HepG2 (cell line): ENCODE measurements around the gene LHX5. TPM values are rescaled to one million over a fixed set of nuclear protein-coding genes. Genes with fewer than 3 reads are reported as not detected.

Source experiments
- ATAC-seq: fragments of 200-7000 bp; cut with Tn5 transposase; 3 replicates; pipeline ENCODE4 v1.9.1; 2020; ENCODE audit warnings: mild to moderate bottlenecking, moderate library complexity
- BruUV-seq: library from RNA; stranded (reverse); fragments of 400-500 nt; replicated peaks from 2 replicates; lab custom pipeline; 2021; lab: Mats Ljungman, UMichigan
- CTCF ChIA-PET: fragments of 300-600 bp; formaldehyde crosslinking; extraction: SDS; loops from one replicate; lab custom pipeline; 2021; ENCODE audit warnings: low total read pairs, inconsistent platforms, low intra/inter-chr PET ratio; lab: Yijun Ruan, JAX
- POLR2A ChIA-PET: fragments of 350-600 bp; sonication (Branson Sonifier 250); formaldehyde crosslinking; loops from one replicate; lab custom pipeline; 2020; ENCODE audit warnings: antibody characterized with exemption, inconsistent platforms; lab: Yijun Ruan, JAX
- DNase-seq: peaks from one replicate; pipeline ENCODE4 v3.0.0-alpha.2; 2015; ENCODE audit warnings: low spot score
- FAIRE-seq: peaks from 3 replicates; lab custom pipeline; 2011; peaks lifted over from hg19 to GRCh38; lab: Jason Lieb, UNC
- H2AFZ ChIP-seq: one replicate; pipeline ENCODE4 v1.6.1; 2011; ENCODE audit warnings: low read length, inconsistent platforms
- H3K27ac ChIP-seq: fragments of 300-600 bp; 3 replicates; pipeline ENCODE4 v1.8.0; 2011; ENCODE audit warnings: mixed run types, mild to moderate bottlenecking, mixed read lengths, low read length, inconsistent platforms; ENCODE audit not compliant: insufficient read depth; ENCODE audit errors: extremely low read length
- H3K27me3 ChIP-seq, 2 experiments: fragments of 200-600 bp in 1 of 2; 2 replicates in 1 of 2; 3 replicates in 1 of 2; pipeline versions ENCODE4 v1.6.0 to v1.8.0; 2011; ENCODE audit warnings: low read length in 2 of 2, mild to moderate bottlenecking in 2 of 2, moderate library complexity in 2 of 2, inconsistent platforms in 1 of 2; ENCODE audit not compliant: insufficient read depth in 2 of 2, control insufficient read depth in 1 of 2
- H3K36me3 ChIP-seq, 2 experiments: fragments of 200-600 bp in 1 of 2; replicated peaks in 1 of 2; 2 replicates in 1 of 2; 3 replicates in 1 of 2; pipeline versions ENCODE4 v1.5.1 to v1.8.0; 2011; ENCODE audit warnings: low read length in 2 of 2, inconsistent platforms in 1 of 2; ENCODE audit not compliant: insufficient read depth in 2 of 2, control insufficient read depth in 1 of 2
- H3K4me1 ChIP-seq: 2 replicates; pipeline ENCODE4 v1.5.1; 2012; ENCODE audit warnings: low read length, inconsistent platforms; ENCODE audit not compliant: insufficient read depth
- H3K4me2 ChIP-seq: 2 replicates; pipeline ENCODE4 v1.6.0; 2011; ENCODE audit warnings: low read depth, low read length, inconsistent platforms
- H3K4me3 ChIP-seq, 3 experiments: fragments of 200-600 bp in 1 of 3; sonication (generic), shearing (Covaris generic) in 1 of 3; replicated peaks in 1 of 3; 2 replicates each; pipeline ENCODE4 v1.5.1; 2011 to 2016; ENCODE audit warnings: low read length in 3 of 3, inconsistent platforms in 2 of 3, low read depth in 2 of 3, mild to moderate bottlenecking in 2 of 3, control low read depth in 1 of 3, mixed read lengths in 1 of 3; ENCODE audit not compliant: insufficient read depth in 1 of 3
- H3K79me2 ChIP-seq: one replicate; pipeline ENCODE4 v1.6.1; 2011; ENCODE audit warnings: low read length, inconsistent platforms; ENCODE audit not compliant: insufficient read depth
- H3K9ac ChIP-seq: 2 replicates; pipeline ENCODE4 v1.6.0; 2011; ENCODE audit warnings: mild to moderate bottlenecking, low read depth, low read length, inconsistent platforms; ENCODE audit not compliant: insufficient read depth
- H3K9me3 ChIP-seq: 2 replicates; pipeline ENCODE4 v1.5.1; 2012; ENCODE audit warnings: mild to moderate bottlenecking, low read length
- H4K20me1 ChIP-seq: 2 replicates; pipeline ENCODE4 v1.6.0; 2011; ENCODE audit warnings: inconsistent platforms, mild to moderate bottlenecking, low read length, moderate library complexity; ENCODE audit not compliant: insufficient read depth
- CREB1 ChIP-seq, 2 experiments: fragments of 450-650 bp in 1 of 2; IDR thresholded peaks; 2 replicates each; pipeline ENCODE4 v1.6.1; 2016 to 2017; ENCODE audit warnings: control low read depth in 1 of 2, mild to moderate bottlenecking in 1 of 2, missing compliant biosample characterization in 1 of 2, missing genetic modification characterization in 1 of 2
- FLYWCH1 ChIP-seq: sonication (generic); formaldehyde crosslinking; IDR thresholded peaks from 2 replicates; pipeline ENCODE4 v1.8.1; 2023; ENCODE audit warnings: mild to moderate bottlenecking, missing genetic modification reagents
- KLF12 ChIP-seq: sonication (generic); formaldehyde crosslinking; IDR thresholded peaks from 2 replicates; pipeline ENCODE4 v1.4.0; 2020; ENCODE audit warnings: missing genetic modification reagents, borderline replicate concordance
- MIXL1 ChIP-seq: IDR thresholded peaks from 2 replicates; pipeline ENCODE4 v1.6.1; 2016
- NKX3-1 ChIP-seq: sonication (generic); formaldehyde crosslinking; IDR thresholded peaks from 2 replicates; pipeline ENCODE4 v1.5.0; 2020; ENCODE audit warnings: missing genetic modification reagents
- NR2F2 ChIP-seq: IDR thresholded peaks from 2 replicates; pipeline ENCODE4 v1.6.1; 2012; ENCODE audit warnings: low read depth, inconsistent platforms, borderline replicate concordance
- ZNF17 ChIP-seq: sonication (generic); formaldehyde crosslinking; IDR thresholded peaks from 2 replicates; pipeline ENCODE4 v1.5.0; 2020; ENCODE audit warnings: mild to moderate bottlenecking, missing genetic modification reagents
- ZNF430 ChIP-seq: sonication (generic); formaldehyde crosslinking; IDR thresholded peaks from 2 replicates; pipeline ENCODE4 v1.9.0; 2021; ENCODE audit warnings: mild to moderate bottlenecking, missing genetic modification reagents
- ZNF547 ChIP-seq: sonication (generic); formaldehyde crosslinking; IDR thresholded peaks from 2 replicates; pipeline ENCODE4 v1.5.1; 2020; ENCODE audit warnings: mild to moderate bottlenecking, missing genetic modification reagents
- ZSCAN30 ChIP-seq: sonication (generic); formaldehyde crosslinking; IDR thresholded peaks from 2 replicates; pipeline ENCODE4 v1.5.0; 2020; ENCODE audit warnings: mild to moderate bottlenecking, missing genetic modification reagents
- WGBS: methylation state at CpG from one replicate; pipeline ENCODE4 v1.1.6; 2017; ENCODE audit warnings: low lambda C conversion rate; 5-methylcytosine and 5-hydroxymethylcytosine counted together
- in situ Hi-C: cut with HindIII; loops from 2 replicates; pipeline ENCODE4 v1.10.0; 2017; ENCODE audit warnings: low pct_unique_long_range_greater_than_20kb; ENCODE audit not compliant: extremely low pct_ligation_motif_present
- intact Hi-C: fragments of 100-400 bp; cut with micrococcal nuclease; formaldehyde crosslinking; loops from one replicate; pipeline ENCODE4 v1.10.0; 2022; ENCODE audit not compliant: unreplicated experiment
- polyA plus RNA-seq, 8 experiments: library from polyadenylated mRNA; depleted of rRNA in 3 of 8; stranded (reverse) in 7 of 8; unstranded in 1 of 8; fragments of >200 nt; fragmentation: Illumina TruSeq in 4 of 8; extraction: Trizol in 4 of 8; gene quantifications; 2 replicates each; pipeline versions ENCODE4 v1.2.1 to v1.2.3, GENCODE V29; 2011 to 2016; ENCODE audit warnings: low read depth in 4 of 8, missing spikeins in 1 of 8, mixed read lengths in 1 of 8; ENCODE audit not compliant: insufficient read depth in 1 of 8
- total RNA-seq, 5 experiments: library from RNA; depleted of rRNA; stranded (reverse); fragments of >200 nt; fragmentation: Illumina TruSeq; extraction: Trizol; gene quantifications; 2 replicates each; pipeline ENCODE4 v1.2.3, GENCODE V29; 2016; ENCODE audit warnings: low read depth in 1 of 5
- TF ChIP-seq, protein P1 (sequence below): sonication (generic); formaldehyde crosslinking; conservative IDR thresholded peaks from 2 replicates; pipeline ENCODE4 v1.8.0; 2022; ENCODE audit warnings: low read depth, missing genetic modification reagents
- TF ChIP-seq, protein P2 (sequence below): sonication (generic); formaldehyde crosslinking; IDR thresholded peaks from 2 replicates; pipeline ENCODE4 v1.8.0; 2022; ENCODE audit warnings: missing genetic modification reagents, mild to moderate bottlenecking, moderate library complexity, borderline replicate concordance

Gene LHX5
- total and polyA plus RNA-seq, 2 of the 13 experiments (the other 11 are each of a cell fraction or from before 2014, with no cell fraction given), result not detected

DNA sequence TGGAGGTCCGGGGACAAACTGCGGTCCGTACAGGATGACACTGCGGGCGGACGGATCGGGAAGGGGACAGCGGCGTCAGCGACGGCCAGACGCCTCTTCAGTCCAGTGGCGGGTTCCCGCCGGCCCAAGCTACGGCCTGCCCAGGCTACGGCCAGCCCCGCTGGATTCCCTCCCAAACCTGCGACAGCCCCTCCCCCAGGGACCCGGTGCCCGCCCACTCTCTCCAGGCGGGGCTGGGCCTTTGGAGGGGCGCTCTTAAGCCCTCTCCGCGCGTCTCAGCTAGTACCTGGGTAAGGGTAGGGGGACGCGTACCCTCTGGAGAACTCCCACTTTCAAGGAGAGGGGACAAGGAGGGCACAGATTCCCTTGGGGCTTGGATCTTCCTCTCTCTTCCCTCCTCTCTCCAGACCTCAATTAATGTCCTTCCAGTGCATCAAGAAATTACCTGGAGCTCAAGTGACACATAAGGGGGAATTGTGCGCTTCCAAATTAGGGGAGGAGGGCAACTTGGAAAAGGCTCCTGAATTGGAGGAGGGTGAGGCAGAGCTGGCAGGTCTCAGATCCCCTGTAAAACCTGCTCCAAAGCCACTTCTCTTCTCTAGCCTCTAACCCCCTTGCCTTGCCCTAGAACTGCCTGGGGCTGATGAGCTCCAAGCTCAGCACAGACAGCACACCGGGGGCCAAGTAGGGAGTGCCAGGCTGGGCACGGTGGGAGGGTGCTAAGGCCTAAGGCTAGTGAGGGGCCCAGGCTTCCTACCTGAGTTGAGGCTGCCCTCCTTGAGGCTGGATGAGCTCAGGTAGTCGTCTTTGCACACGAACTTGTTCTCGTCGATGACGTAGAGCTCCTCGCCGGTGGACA lies 3.1 kb downstream of the LHX5 start:
- FAIRE-seq (no peak), ATAC-seq (no peak), DNase-seq (no peak)
- no peaks in the 10 kb centered on the region for H3K36me3 ChIP-seq
- CTCF ChIA-PET, result no interaction called here
- intact Hi-C loops, result no loop called here
- peak overlapping the region in 1 of 3 experiments; percentile 55; a peak in 1 of 6 replicates for H3K4me3 ChIP-seq
- TF ChIP-seq NKX3-1 (CRISPR knock-in tag) (no peak), CREB1 (IDR thresholded peaks at IDR 0.05) (0 out of 2 replicates have a peak, but pooled peaks have one; percentile 39), CREB1 (CRISPR knock-in tag; IDR thresholded peaks at IDR 0.05) (no peak)
- H3K9ac ChIP-seq, result no peak overlapping the region
- H3K4me1 ChIP-seq, result no peaks in the 10 kb centered on the region
- BruUV-seq, result no TSS peak
- H2AFZ ChIP-seq, result no peak overlapping the region
- no peaks in the 10 kb centered on the region for H4K20me1 ChIP-seq
- no peaks in the 10 kb centered on the region for H3K79me2 ChIP-seq
- no peak overlapping the region for H3K27ac ChIP-seq
- in situ Hi-C loops, result loop anchor here (10.0 kb wide), 1 partner anchor 356 kb away; no protein-coding TSS in a partner anchor
- POLR2A ChIA-PET, result no interaction called here
- H3K9me3 ChIP-seq, result no peaks in the 10 kb centered on the region
- H3K4me2 ChIP-seq, result no peak overlapping the region
- peaks cover 15 to 94% of the 10 kb centered on the region in 2 experiments for H3K27me3 ChIP-seq
- WGBS, result 23% methylated on average over 10 of the region's 38 CpGs

DNA sequence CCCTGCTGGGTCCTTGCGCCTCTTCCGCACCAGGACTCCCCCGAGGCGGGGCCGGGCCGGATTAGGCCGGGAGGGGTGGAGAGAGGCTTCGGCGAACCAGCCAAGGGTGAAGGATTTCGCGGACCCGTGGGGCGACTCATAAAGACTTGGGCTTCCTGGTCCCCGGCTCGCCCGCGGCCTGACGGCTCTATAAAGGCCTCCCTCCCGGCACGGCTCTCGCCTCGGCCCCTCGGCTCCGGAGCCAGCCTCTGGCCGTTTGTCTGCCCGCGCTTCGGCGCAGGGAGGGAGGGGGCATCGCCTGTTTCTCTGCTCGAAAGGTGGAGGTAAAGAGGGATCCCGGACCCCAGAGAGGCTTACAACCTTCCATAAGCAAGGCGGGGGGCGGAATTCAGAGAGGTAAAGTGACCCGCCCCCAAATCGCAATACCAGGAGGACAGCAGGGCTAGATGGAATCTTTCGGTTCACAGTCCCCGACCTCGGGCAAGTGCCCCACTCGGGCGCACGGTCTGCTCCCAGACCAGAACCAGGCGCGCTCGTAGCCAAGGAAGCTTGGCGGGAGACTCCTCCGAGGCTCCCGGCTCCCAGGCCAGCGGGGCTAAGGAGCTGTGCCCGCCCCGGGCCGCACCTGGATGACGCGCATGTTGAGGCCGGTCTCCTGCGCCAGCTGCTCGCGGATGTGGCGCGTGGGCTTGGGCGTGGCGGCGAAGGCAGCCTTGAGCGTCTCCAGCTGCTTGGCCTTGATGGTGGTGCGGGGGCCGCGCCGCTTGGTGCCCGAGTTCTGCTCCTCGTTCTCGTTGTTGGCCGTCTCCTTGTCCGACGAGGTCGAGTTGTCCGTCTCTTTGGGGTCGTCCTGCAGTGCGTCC lies 3.9 kb downstream of the LHX5 start:
- peak overlapping the region; percentile 57 for H3K4me2 ChIP-seq
- 22% methylated on average over 17 of the region's 78 CpGs for WGBS
- in situ Hi-C loops, result loop anchor here (10.0 kb wide), 1 partner anchor 357 kb away; no protein-coding TSS in a partner anchor
- no peaks in the 10 kb centered on the region for H3K9me3 ChIP-seq
- peak overlapping the region; percentile 26 to 55 (median 35); a peak in 5 of 6 replicates for H3K4me3 ChIP-seq
- peak; percentile 13 for ATAC-seq
- no peak for DNase-seq
- POLR2A ChIA-PET, result no interaction called here
- no peak overlapping the region for H3K27ac ChIP-seq
- CTCF ChIA-PET, result no interaction called here
- no peaks in the 10 kb centered on the region for H4K20me1 ChIP-seq
- FAIRE-seq, result no peak
- H3K79me2 ChIP-seq, result no peaks in the 10 kb centered on the region
- BruUV-seq, result no TSS peak
- no peaks in the 10 kb centered on the region for H3K4me1 ChIP-seq
- H3K9ac ChIP-seq, result no peak overlapping the region
- intact Hi-C loops, result no loop called here
- no peak overlapping the region for H2AFZ ChIP-seq
- H3K27me3 ChIP-seq, result peaks cover 15 to 94% of the 10 kb centered on the region in 2 experiments
- H3K36me3 ChIP-seq, result no peaks in the 10 kb centered on the region
- no peak for TF ChIP-seq ZNF547 (CRISPR knock-in tag)
- TF ChIP-seq, protein P1, sequence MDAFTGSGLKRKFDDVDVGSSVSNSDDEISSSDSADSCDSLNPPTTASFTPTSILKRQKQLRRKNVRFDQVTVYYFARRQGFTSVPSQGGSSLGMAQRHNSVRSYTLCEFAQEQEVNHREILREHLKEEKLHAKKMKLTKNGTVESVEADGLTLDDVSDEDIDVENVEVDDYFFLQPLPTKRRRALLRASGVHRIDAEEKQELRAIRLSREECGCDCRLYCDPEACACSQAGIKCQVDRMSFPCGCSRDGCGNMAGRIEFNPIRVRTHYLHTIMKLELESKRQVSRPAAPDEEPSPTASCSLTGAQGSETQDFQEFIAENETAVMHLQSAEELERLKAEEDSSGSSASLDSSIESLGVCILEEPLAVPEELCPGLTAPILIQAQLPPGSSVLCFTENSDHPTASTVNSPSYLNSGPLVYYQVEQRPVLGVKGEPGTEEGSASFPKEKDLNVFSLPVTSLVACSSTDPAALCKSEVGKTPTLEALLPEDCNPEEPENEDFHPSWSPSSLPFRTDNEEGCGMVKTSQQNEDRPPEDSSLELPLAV (CRISPR knock-in tag), result no peak
- no peak for TF ChIP-seq NR2F2
- no peak for TF ChIP-seq MIXL1 (CRISPR knock-in tag)
- TF ChIP-seq FLYWCH1, result no peak
- no peak for TF ChIP-seq ZNF430 (CRISPR knock-in tag)
- no peak for TF ChIP-seq KLF12 (CRISPR knock-in tag)
- no peak for TF ChIP-seq ZNF17 (CRISPR knock-in tag)
- TF ChIP-seq ZSCAN30 (CRISPR knock-in tag), result no peak
- TF ChIP-seq, protein P2, sequence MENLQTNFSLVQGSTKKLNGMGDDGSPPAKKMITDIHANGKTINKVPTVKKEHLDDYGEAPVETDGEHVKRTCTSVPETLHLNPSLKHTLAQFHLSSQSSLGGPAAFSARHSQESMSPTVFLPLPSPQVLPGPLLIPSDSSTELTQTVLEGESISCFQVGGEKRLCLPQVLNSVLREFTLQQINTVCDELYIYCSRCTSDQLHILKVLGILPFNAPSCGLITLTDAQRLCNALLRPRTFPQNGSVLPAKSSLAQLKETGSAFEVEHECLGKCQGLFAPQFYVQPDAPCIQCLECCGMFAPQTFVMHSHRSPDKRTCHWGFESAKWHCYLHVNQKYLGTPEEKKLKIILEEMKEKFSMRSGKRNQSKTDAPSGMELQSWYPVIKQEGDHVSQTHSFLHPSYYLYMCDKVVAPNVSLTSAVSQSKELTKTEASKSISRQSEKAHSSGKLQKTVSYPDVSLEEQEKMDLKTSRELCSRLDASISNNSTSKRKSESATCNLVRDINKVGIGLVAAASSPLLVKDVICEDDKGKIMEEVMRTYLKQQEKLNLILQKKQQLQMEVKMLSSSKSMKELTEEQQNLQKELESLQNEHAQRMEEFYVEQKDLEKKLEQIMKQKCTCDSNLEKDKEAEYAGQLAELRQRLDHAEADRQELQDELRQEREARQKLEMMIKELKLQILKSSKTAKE (CRISPR knock-in tag), result no peak
